WTC11 (cell line): Measurements from ENCODE around the gene PCBD1. TPM values are rescaled to one million over a fixed set of nuclear protein-coding genes. Genes with fewer than 3 reads are reported as not detected.

Source experiments
- ATAC-seq: fragments of 200-7000 bp; cut with Tn5 transposase; 2 replicates; pipeline ENCODE4 v1.10.0; 2021; ENCODE audit warnings: mild to moderate bottlenecking, moderate library complexity
- CTCF ChIA-PET: fragments of 300-600 bp; sonication (Branson Sonifier 250); formaldehyde crosslinking; loops from one replicate; lab custom pipeline; 2021; ENCODE audit warnings: antibody characterized with exemption; lab: Charles Lee
- POLR2A ChIA-PET: fragments of 350-600 bp; sonication (Branson Sonifier 250); formaldehyde crosslinking; loops from one replicate; lab custom pipeline; 2021; ENCODE audit warnings: antibody characterized with exemption; lab: Charles Lee
- DNase-seq: peaks from one replicate; pipeline ENCODE4 v3.0.0; 2021; ENCODE audit warnings: low spot score
- H3K27ac Mint-ChIP-seq: 2 replicates; pipeline ENCODE4 v1.8.0; 2021; ENCODE audit warnings: mixed read lengths
- H3K27me3 Mint-ChIP-seq: 2 replicates; pipeline ENCODE4 v1.8.0; 2021; ENCODE audit warnings: low read depth, mild to moderate bottlenecking, moderate library complexity, mixed read lengths
- H3K36me3 Mint-ChIP-seq: 2 replicates; pipeline ENCODE4 v1.8.0; 2021; ENCODE audit warnings: mixed read lengths
- H3K4me1 Mint-ChIP-seq: 2 replicates; pipeline ENCODE4 v1.8.0; 2022; ENCODE audit warnings: mixed read lengths
- H3K4me3 Mint-ChIP-seq: 2 replicates; pipeline ENCODE4 v1.8.0; 2021; ENCODE audit warnings: mild to moderate bottlenecking, moderate library complexity, mixed read lengths
- H3K9me3 Mint-ChIP-seq: 2 replicates; pipeline ENCODE4 v1.8.0; 2021; ENCODE audit warnings: mixed read lengths
- CBFB ChIP-seq: sonication (generic); formaldehyde crosslinking; IDR thresholded peaks from 2 replicates; pipeline ENCODE4 v1.8.1; 2022; ENCODE audit warnings: mild to moderate bottlenecking, low read depth, missing genetic modification reagents
- E2F5 ChIP-seq: sonication (generic); formaldehyde crosslinking; IDR thresholded peaks from 2 replicates; pipeline ENCODE4 v1.8.1; 2022; ENCODE audit warnings: mild to moderate bottlenecking, moderate library complexity, missing genetic modification reagents
- ELF4 ChIP-seq: sonication (generic); formaldehyde crosslinking; IDR thresholded peaks from 2 replicates; pipeline ENCODE4 v1.8.1; 2022; ENCODE audit warnings: low read depth, mild to moderate bottlenecking, moderate library complexity, missing genetic modification reagents
- FOXP4 ChIP-seq: sonication (generic); formaldehyde crosslinking; IDR thresholded peaks from 2 replicates; pipeline ENCODE4 v1.8.0; 2022; ENCODE audit warnings: mild to moderate bottlenecking, missing genetic modification reagents
- IRF2 ChIP-seq: sonication (generic); formaldehyde crosslinking; IDR thresholded peaks from 2 replicates; pipeline ENCODE4 v1.8.0; 2022; ENCODE audit warnings: low read depth, missing genetic modification reagents, borderline replicate concordance
- JUN ChIP-seq: sonication (generic); formaldehyde crosslinking; IDR thresholded peaks from 2 replicates; pipeline ENCODE4 v1.8.0; 2023; ENCODE audit warnings: mild to moderate bottlenecking, missing genetic modification reagents
- OVOL2 ChIP-seq: fragments of 250-450 bp; sonication (Bioruptor Pico); IDR thresholded peaks from 2 replicates; pipeline ENCODE4 v1.9.0; 2021; ENCODE audit warnings: mild to moderate bottlenecking, borderline replicate concordance
- RORB ChIP-seq: fragments of 250-450 bp; sonication (Bioruptor Pico); IDR thresholded peaks from 2 replicates; pipeline ENCODE4 v1.9.0; 2021; ENCODE audit warnings: mild to moderate bottlenecking
- SP1 ChIP-seq: sonication (generic); formaldehyde crosslinking; conservative IDR thresholded peaks from 2 replicates; pipeline ENCODE4 v1.8.1; 2022; ENCODE audit warnings: missing genetic modification reagents
- ZNF396 ChIP-seq: fragments of 250-450 bp; sonication (Bioruptor Pico); IDR thresholded peaks from 2 replicates; pipeline ENCODE4 v1.8.0; 2021; ENCODE audit warnings: mild to moderate bottlenecking, moderate library complexity, borderline replicate concordance
- ZNF532 ChIP-seq: fragments of 250-450 bp; sonication (Bioruptor Pico); IDR thresholded peaks from 2 replicates; pipeline ENCODE4 v1.9.0; 2021; ENCODE audit warnings: mild to moderate bottlenecking, borderline replicate concordance
- ZNF671 ChIP-seq: fragments of 250-450 bp; sonication (Bioruptor Pico); IDR thresholded peaks from 2 replicates; pipeline ENCODE4 v1.8.0; 2021; ENCODE audit warnings: mild to moderate bottlenecking
- total RNA-seq: library from RNA; stranded (reverse); gene quantifications from 3 replicates; pipeline ENCODE4 v1.2.3, GENCODE V29; 2021
- TF ChIP-seq, protein P1 (sequence below): sonication (generic); formaldehyde crosslinking; IDR thresholded peaks from 2 replicates; pipeline ENCODE4 v1.8.1; 2023; ENCODE audit warnings: mild to moderate bottlenecking, missing genetic modification reagents, borderline replicate concordance
- TF ChIP-seq, protein P2 (sequence below): fragments of 250-450 bp; sonication (Bioruptor Pico); IDR thresholded peaks from 2 replicates; pipeline ENCODE4 v1.9.0; 2021; ENCODE audit warnings: moderate library complexity, mild to moderate bottlenecking, inconsistent platforms, borderline replicate concordance
- TF ChIP-seq, protein P3 (sequence below): fragments of 250-450 bp; sonication (Bioruptor Pico); IDR thresholded peaks from 2 replicates; pipeline ENCODE4 v1.8.0; 2021; ENCODE audit warnings: mild to moderate bottlenecking
- TF ChIP-seq, protein P4 (sequence below): fragments of 200-600 bp; IDR thresholded peaks from 2 replicates; pipeline ENCODE4 v1.8.0; 2022; ENCODE audit warnings: antibody characterized with exemption

The PCBD1 gene
- total RNA-seq, 1 experiment from 2014 or later = 32.5 TPM

DNA sequence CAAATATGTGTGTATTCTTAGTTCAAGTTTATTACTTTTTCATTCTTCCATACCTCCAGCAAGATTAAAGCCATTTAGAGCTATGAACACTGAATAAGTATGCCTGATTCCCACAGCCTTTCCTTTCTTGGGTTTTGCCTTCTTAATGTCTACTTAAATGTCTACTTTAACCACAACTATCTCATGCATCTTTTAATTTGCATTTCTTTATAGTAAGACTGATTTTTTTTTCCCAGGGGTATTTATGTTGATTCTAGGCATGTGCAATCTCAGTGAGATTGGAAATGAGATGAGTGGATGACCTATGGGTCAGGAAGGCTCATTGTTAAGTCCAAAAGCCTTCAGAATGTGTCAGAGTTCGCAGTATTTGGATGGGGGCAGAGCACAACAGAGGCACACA, 3.6 kb downstream of the PCBD1 start (continued):
- TF ChIP-seq, protein P1, sequence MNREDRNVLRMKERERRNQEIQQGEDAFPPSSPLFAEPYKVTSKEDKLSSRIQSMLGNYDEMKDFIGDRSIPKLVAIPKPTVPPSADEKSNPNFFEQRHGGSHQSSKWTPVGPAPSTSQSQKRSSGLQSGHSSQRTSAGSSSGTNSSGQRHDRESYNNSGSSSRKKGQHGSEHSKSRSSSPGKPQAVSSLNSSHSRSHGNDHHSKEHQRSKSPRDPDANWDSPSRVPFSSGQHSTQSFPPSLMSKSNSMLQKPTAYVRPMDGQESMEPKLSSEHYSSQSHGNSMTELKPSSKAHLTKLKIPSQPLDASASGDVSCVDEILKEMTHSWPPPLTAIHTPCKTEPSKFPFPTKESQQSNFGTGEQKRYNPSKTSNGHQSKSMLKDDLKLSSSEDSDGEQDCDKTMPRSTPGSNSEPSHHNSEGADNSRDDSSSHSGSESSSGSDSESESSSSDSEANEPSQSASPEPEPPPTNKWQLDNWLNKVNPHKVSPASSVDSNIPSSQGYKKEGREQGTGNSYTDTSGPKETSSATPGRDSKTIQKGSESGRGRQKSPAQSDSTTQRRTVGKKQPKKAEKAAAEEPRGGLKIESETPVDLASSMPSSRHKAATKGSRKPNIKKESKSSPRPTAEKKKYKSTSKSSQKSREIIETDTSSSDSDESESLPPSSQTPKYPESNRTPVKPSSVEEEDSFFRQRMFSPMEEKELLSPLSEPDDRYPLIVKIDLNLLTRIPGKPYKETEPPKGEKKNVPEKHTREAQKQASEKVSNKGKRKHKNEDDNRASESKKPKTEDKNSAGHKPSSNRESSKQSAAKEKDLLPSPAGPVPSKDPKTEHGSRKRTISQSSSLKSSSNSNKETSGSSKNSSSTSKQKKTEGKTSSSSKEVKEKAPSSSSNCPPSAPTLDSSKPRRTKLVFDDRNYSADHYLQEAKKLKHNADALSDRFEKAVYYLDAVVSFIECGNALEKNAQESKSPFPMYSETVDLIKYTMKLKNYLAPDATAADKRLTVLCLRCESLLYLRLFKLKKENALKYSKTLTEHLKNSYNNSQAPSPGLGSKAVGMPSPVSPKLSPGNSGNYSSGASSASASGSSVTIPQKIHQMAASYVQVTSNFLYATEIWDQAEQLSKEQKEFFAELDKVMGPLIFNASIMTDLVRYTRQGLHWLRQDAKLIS (CRISPR knock-in tag) = no peak
- TF ChIP-seq ZNF396 (no peak), ZNF532 (CRISPR knock-in tag) (no peak), FOXP4 (CRISPR knock-in tag) (no peak), OVOL2 (CRISPR knock-in tag) (no peak), ELF4 (no peak), CBFB (CRISPR knock-in tag) (no peak), JUN (CRISPR knock-in tag) (no peak), IRF2 (no peak)
- TF ChIP-seq, protein P2, sequence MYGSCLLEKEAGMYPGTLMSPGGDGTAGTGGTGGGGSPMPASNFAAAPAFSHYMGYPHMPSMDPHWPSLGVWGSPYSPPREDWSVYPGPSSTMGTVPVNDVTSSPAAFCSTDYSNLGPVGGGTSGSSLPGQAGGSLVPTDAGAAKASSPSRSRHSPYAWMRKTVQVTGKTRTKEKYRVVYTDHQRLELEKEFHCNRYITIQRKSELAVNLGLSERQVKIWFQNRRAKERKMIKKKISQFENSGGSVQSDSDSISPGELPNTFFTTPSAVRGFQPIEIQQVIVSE = no peak

DNA sequence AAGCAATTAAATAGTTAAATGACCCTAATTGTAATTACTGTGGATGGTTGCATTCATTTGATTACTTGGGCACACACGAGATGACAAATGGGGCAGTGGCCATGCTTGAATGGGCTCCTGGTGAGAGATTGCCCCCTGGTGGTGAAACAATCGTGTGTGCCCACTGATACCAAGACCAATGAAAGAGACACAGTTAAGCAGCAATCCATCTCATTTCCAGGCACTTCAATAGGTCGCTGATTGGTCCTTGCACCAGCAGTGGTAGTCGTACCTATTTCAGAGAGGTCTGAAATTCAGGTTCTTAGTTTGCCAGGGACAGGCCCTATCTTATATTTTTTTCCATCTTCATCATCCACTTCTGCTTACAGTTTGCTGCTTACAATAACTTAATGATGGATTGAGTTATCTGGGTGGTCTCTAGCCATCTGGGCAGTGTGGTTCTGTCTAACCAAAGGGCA, 8.3 kb downstream of the PCBD1 start:
- CTCF ChIA-PET = no interaction called here
- H3K27ac Mint-ChIP-seq = no peak overlapping the region
- DNase-seq = peak; percentile 72
- peaks cover 49% of the 10 kb centered on the region for H3K36me3 Mint-ChIP-seq
- TF ChIP-seq ZNF671 (CRISPR knock-in tag) (no peak), JUN (CRISPR knock-in tag) (no peak), E2F5 (no peak), RORB (no peak), SP1 (CRISPR knock-in tag) (no peak)
- TF ChIP-seq, protein P3, sequence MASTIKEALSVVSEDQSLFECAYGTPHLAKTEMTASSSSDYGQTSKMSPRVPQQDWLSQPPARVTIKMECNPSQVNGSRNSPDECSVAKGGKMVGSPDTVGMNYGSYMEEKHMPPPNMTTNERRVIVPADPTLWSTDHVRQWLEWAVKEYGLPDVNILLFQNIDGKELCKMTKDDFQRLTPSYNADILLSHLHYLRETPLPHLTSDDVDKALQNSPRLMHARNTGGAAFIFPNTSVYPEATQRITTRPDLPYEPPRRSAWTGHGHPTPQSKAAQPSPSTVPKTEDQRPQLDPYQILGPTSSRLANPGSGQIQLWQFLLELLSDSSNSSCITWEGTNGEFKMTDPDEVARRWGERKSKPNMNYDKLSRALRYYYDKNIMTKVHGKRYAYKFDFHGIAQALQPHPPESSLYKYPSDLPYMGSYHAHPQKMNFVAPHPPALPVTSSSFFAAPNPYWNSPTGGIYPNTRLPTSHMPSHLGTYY (CRISPR knock-in tag) = no peak
- TF ChIP-seq, protein P4, sequence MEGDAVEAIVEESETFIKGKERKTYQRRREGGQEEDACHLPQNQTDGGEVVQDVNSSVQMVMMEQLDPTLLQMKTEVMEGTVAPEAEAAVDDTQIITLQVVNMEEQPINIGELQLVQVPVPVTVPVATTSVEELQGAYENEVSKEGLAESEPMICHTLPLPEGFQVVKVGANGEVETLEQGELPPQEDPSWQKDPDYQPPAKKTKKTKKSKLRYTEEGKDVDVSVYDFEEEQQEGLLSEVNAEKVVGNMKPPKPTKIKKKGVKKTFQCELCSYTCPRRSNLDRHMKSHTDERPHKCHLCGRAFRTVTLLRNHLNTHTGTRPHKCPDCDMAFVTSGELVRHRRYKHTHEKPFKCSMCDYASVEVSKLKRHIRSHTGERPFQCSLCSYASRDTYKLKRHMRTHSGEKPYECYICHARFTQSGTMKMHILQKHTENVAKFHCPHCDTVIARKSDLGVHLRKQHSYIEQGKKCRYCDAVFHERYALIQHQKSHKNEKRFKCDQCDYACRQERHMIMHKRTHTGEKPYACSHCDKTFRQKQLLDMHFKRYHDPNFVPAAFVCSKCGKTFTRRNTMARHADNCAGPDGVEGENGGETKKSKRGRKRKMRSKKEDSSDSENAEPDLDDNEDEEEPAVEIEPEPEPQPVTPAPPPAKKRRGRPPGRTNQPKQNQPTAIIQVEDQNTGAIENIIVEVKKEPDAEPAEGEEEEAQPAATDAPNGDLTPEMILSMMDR = peak; percentile 82
- TF ChIP-seq, all 79 proteins: peak for 1
- no peaks in the 10 kb centered on the region for H3K27me3 Mint-ChIP-seq
- H3K4me3 Mint-ChIP-seq = no peak overlapping the region
- H3K4me1 Mint-ChIP-seq = peaks cover 15% of the 10 kb centered on the region
- ATAC-seq = peak; percentile 88
- no peaks in the 10 kb centered on the region for H3K9me3 Mint-ChIP-seq
- POLR2A ChIA-PET = no interaction called here
